ENCODE measurements around the gene FAN1. TPM values are rescaled to one million over a fixed set of nuclear protein-coding genes. Genes with fewer than 3 reads are reported as not detected.

The FAN1 gene
- total and polyA plus RNA-seq, 9 of the 15 experiments (the other 6 are each of a cell fraction or from before 2014, with no cell fraction given) = 1.5 to 16.8 (median 12.0) TPM

- TF ChIP-seq ZNF224 (CRISPR knock-in tag; IDR thresholded peaks at IDR 0.05) = no peak
- TF ChIP-seq RB1 (IDR thresholded peaks at IDR 0.05; ENCODE audit: low read depth) = no peak
- TF ChIP-seq UBTF (IDR thresholded peaks at IDR 0.05; ENCODE audit: borderline replicate concordance in 1 of 2, low read depth in 2 of 2, low read length in 2 of 2) = no peak
- no peak for TF ChIP-seq BRF1 (IDR thresholded peaks at IDR 0.05; ENCODE audit: borderline replicate concordance, extremely low read depth, insufficient read length)
- no peak for TF ChIP-seq SREBF1 (IDR thresholded peaks at IDR 0.05; ENCODE audit: borderline replicate concordance, low read depth, low read length)
Observed at GRCh38 chr15:30984542-30984941, 80.8 kb downstream of the FAN1 start (continued).

- no TSS peak for BruUV-seq (replicated peaks)
- no peaks in the 10 kb centered on the region for H3K9me1 ChIP-seq (ENCODE audit: control insufficient read depth, insufficient read depth, low read length)
- ChIA-PET CTCF (ENCODE audit: low intra/inter-chr PET ratio) (no interaction called here), POLR2A (interaction anchor here (1.4 kb wide), 1 partner anchor 11 kb away, joined by 4 read pairs; no protein-coding TSS in a partner anchor)
- H3K27me3 ChIP-seq (ENCODE audit: control insufficient read depth in 2 of 2, insufficient read depth in 2 of 2, low read length in 2 of 2) = no peaks in the 10 kb centered on the region
- H3K27ac ChIP-seq (ENCODE audit: extremely low read depth, low read depth, low read length) = no peak overlapping the region
- no peak overlapping the region for H3K9ac ChIP-seq (ENCODE audit: insufficient read depth in 1 of 2, low read depth in 2 of 2, low read length in 2 of 2)
- no peak overlapping the region for H3K4me2 ChIP-seq (ENCODE audit: insufficient read depth, low read length)
- no peak overlapping the region for H2AFZ ChIP-seq (ENCODE audit: low read depth, low read length)
- H3K36me3 ChIP-seq (ENCODE audit: control insufficient read depth, insufficient read depth, low read length) = peaks cover 6% of the 10 kb centered on the region; the same call in 2 of the 3 replicates
- H4K20me1 ChIP-seq (replicated peaks; ENCODE audit: control insufficient read depth, insufficient read depth, low read length) = peaks cover 7% of the 10 kb centered on the region; the same call in 1 of the 2 replicates
- intact Hi-C loops (cut with micrococcal nuclease) (no loop called here), in situ Hi-C loops (cut with MboI) (no loop called here)
- H3K4me1 ChIP-seq (replicated peaks in 1 of 2; ENCODE audit: control insufficient read depth in 2 of 2, insufficient read depth in 2 of 2, low read length in 2 of 2) = no peaks in the 10 kb centered on the region; a peak in 1 of 5 replicates
- H3K4me3 ChIP-seq = no peak overlapping the region
- TF ChIP-seq RBM22 (IDR thresholded peaks at IDR 0.05; ENCODE audit: low read depth, low read length, poor library complexity, severe bottlenecking) (no peak), POLR3A (IDR thresholded peaks at IDR 0.05; ENCODE audit: borderline replicate concordance, extremely low read depth, insufficient read depth, insufficient read length) (no peak)
- 59% methylated on average over 3 of the region's 3 CpGs for WGBS (ENCODE audit: insufficient coverage, low coverage, missing lambda C conversion rate)
- ATAC-seq (peak; percentile 44; the same call in 2 of the 3 replicates), FAIRE-seq (no peak), DNase-seq (ENCODE audit: extremely low read depth in 1 of 4, low spot score in 3 of 4) (no peak)
- no peaks in the 10 kb centered on the region for H3K9me3 ChIP-seq (replicated peaks; ENCODE audit: control insufficient read depth, insufficient read depth, low read depth, low read length)
- H3K79me2 ChIP-seq (ENCODE audit: control insufficient read depth, insufficient read depth, low read length) = peaks cover 2% of the 10 kb centered on the region; the same call in 1 of the 3 replicates
Observed at GRCh38 chr15:30985081-30985531, 81.4 kb downstream of the FAN1 start.
